Neural cell (in vitro differentiated cells): Measurements from ENCODE around the gene SLC2A8. TPM values are rescaled to one million over a fixed set of nuclear protein-coding genes. Genes with fewer than 3 reads are reported as not detected.

Source experiments
- H2AFZ ChIP-seq: fragments of 200-600, 300-800 bp; sonication (generic), shearing (Covaris generic); 2 replicates; pipeline ENCODE4 v1.6.0; 2014; ENCODE audit warnings: low read depth, mild to moderate bottlenecking, antibody characterized with exemption, low read length, moderate library complexity
- H3F3A ChIP-seq: fragments of 200-600 bp; shearing (Covaris generic); 2 replicates; pipeline ENCODE4 v1.6.1; 2016; ENCODE audit warnings: mild to moderate bottlenecking, moderate library complexity, mixed read lengths, antibody characterized with exemption, low read length; ENCODE audit not compliant: insufficient read depth, poor library complexity, severe bottlenecking
- H3K27ac ChIP-seq: fragments of 200-600, 300-800 bp; sonication (generic), shearing (Covaris generic); 2 replicates; pipeline ENCODE4 v1.5.1; 2014; ENCODE audit warnings: mild to moderate bottlenecking, low read length, moderate library complexity
- H3K27me3 ChIP-seq: fragments of 300-800, 200-600 bp; sonication (generic), shearing (Covaris generic); 2 replicates; pipeline ENCODE4 v1.6.0; 2014; ENCODE audit warnings: mild to moderate bottlenecking, low read depth, low read length, moderate library complexity; ENCODE audit not compliant: insufficient read depth
- H3K36me3 ChIP-seq: fragments of 300-800, 200-600 bp; sonication (generic), shearing (Covaris generic); 2 replicates; pipeline ENCODE4 v1.5.1; 2014; ENCODE audit warnings: mild to moderate bottlenecking, antibody characterized with exemption, low read length, moderate library complexity; ENCODE audit not compliant: insufficient read depth
- H3K4me2 ChIP-seq: fragments of 300-800, 200-600 bp; sonication (generic), shearing (Covaris generic); 2 replicates; pipeline ENCODE4 v1.6.0; 2014; ENCODE audit warnings: mild to moderate bottlenecking, low read length
- H3K4me3 ChIP-seq: fragments of 300-800, 200-600 bp; sonication (generic), shearing (Covaris generic); 2 replicates; pipeline ENCODE4 v1.5.1; 2014; ENCODE audit warnings: mild to moderate bottlenecking, low read length, moderate library complexity
- H3K79me2 ChIP-seq: fragments of 200-600 bp; shearing (Covaris generic); replicated peaks from 2 replicates; pipeline ENCODE4 v1.6.0; 2014; ENCODE audit warnings: mild to moderate bottlenecking, low read length, moderate library complexity; ENCODE audit not compliant: insufficient read depth
- H3K9ac ChIP-seq: fragments of 300-800, 200-600 bp; sonication (generic), shearing (Covaris generic); 2 replicates; pipeline ENCODE4 v1.6.1; 2016; ENCODE audit warnings: mild to moderate bottlenecking, low read length, mixed read lengths
- H3K9me2 ChIP-seq: fragments of 200-600 bp; shearing (Covaris generic); 2 replicates; pipeline ENCODE4 v1.6.1; 2016; ENCODE audit warnings: mild to moderate bottlenecking, low read length, mixed read lengths; ENCODE audit not compliant: insufficient read depth
- H3K9me3 ChIP-seq: fragments of 200-600, 300-800 bp; sonication (generic), shearing (Covaris generic); 2 replicates; pipeline ENCODE4 v1.6.1; 2016; ENCODE audit warnings: mild to moderate bottlenecking, mixed run types, low read length, moderate library complexity, mixed read lengths
- H4K20me1 ChIP-seq: fragments of 200-600 bp; shearing (Covaris generic); 2 replicates; pipeline ENCODE4 v1.6.1; 2016; ENCODE audit warnings: mild to moderate bottlenecking, mixed run types; ENCODE audit not compliant: insufficient read depth
- EP300 ChIP-seq: fragments of 450-650 bp; conservative IDR thresholded peaks from 2 replicates; pipeline ENCODE4 v1.6.1; 2014; ENCODE audit warnings: antibody characterized with exemption, mild to moderate bottlenecking, moderate library complexity; ENCODE audit not compliant: poor library complexity, severe bottlenecking
- EZH2 ChIP-seq: fragments of 200-600, 300-800 bp; shearing (Covaris generic), sonication (generic); IDR thresholded peaks from 2 replicates; pipeline ENCODE4 v1.6.1; 2014; ENCODE audit warnings: antibody characterized with exemption, low read length, borderline replicate concordance, mild to moderate bottlenecking; ENCODE audit not compliant: insufficient read depth, poor library complexity, severe bottlenecking
- MXI1 ChIP-seq: fragments of 450-650 bp; conservative IDR thresholded peaks from 2 replicates; pipeline ENCODE4 v1.6.1; 2014; ENCODE audit warnings: antibody characterized with exemption, mild to moderate bottlenecking; ENCODE audit not compliant: poor library complexity, severe bottlenecking
- POLR2AphosphoS5 ChIP-seq: IDR thresholded peaks from 2 replicates; pipeline ENCODE4 v1.6.1; 2012
- RAD21 ChIP-seq: fragments of 450-650 bp; conservative IDR thresholded peaks from 2 replicates; pipeline ENCODE4 v1.6.1; 2014; ENCODE audit warnings: antibody characterized with exemption, mild to moderate bottlenecking, moderate library complexity
- SMC3 ChIP-seq: fragments of 450-650 bp; conservative IDR thresholded peaks from 2 replicates; pipeline ENCODE4 v1.6.1; 2014; ENCODE audit warnings: antibody characterized with exemption, mild to moderate bottlenecking, moderate library complexity; ENCODE audit not compliant: poor library complexity
- TAF1 ChIP-seq: IDR thresholded peaks from 2 replicates; pipeline ENCODE4 v1.6.1; 2012; ENCODE audit warnings: low read depth
- polyA plus RNA-seq: library from polyadenylated mRNA; depleted of rRNA; stranded (reverse); fragments of >200 nt; gene quantifications from 2 replicates; pipeline ENCODE4 v1.2.3, GENCODE V29; 2014
- TF ChIP-seq, protein P1 (sequence below): IDR thresholded peaks from 2 replicates; pipeline ENCODE4 v1.6.1; 2012; ENCODE audit warnings: borderline replicate concordance
- TF ChIP-seq, protein P2 (sequence below): fragments of 450-650 bp; IDR thresholded peaks from 2 replicates; pipeline ENCODE4 v1.5.1; 2014; ENCODE audit warnings: antibody characterized with exemption, mild to moderate bottlenecking, moderate library complexity; ENCODE audit not compliant: poor library complexity, severe bottlenecking

The SLC2A8 gene
- polyA plus RNA-seq, 1 donor from 2014 or later: 10.2 TPM

DNA sequence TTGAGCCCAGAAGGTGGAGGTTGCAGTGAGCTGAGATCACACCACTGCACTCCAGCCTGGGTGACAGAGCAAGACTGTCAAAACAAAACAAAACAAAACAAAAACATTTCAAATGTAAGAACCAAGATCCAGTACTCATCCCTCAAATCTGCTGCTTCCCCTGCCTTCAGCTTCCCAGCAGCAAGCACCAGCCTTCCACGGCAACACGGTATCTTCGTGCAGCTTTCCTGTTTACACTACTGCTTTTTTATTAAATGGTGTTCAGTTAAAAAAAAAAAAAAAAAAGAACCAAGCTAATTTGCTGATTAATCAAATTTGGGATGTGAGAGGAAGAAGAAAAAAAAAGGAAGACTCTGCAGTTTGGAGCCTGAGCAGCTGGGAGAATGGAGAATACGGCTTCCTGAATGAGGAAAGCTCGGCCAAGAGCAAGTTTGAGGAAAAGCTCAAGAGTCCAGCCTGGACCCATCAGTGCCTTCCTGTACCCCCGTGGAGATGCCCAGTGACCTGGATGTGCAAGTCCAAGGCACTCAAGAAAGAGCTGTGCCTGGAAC, 28.0 kb upstream of the SLC2A8 start:
- Histone ChIP-seq H3K4me2 (no peak overlapping the region), H3F3A (no peaks in the 10 kb centered on the region), H4K20me1 (no peaks in the 10 kb centered on the region), H3K4me3 (no peak overlapping the region), H3K27ac (no peak overlapping the region), H2AFZ (no peak overlapping the region), H3K9ac (no peak overlapping the region), H3K79me2 (no peaks in the 10 kb centered on the region), H3K9me2 (no peaks in the 10 kb centered on the region), H3K27me3 (no peaks in the 10 kb centered on the region), H3K9me3 (no peaks in the 10 kb centered on the region), H3K36me3 (no peaks in the 10 kb centered on the region)
- TF ChIP-seq EZH2 (no peak), SMC3 (no peak), RAD21 (no peak), TAF1 (no peak)
- TF ChIP-seq, protein P1, sequence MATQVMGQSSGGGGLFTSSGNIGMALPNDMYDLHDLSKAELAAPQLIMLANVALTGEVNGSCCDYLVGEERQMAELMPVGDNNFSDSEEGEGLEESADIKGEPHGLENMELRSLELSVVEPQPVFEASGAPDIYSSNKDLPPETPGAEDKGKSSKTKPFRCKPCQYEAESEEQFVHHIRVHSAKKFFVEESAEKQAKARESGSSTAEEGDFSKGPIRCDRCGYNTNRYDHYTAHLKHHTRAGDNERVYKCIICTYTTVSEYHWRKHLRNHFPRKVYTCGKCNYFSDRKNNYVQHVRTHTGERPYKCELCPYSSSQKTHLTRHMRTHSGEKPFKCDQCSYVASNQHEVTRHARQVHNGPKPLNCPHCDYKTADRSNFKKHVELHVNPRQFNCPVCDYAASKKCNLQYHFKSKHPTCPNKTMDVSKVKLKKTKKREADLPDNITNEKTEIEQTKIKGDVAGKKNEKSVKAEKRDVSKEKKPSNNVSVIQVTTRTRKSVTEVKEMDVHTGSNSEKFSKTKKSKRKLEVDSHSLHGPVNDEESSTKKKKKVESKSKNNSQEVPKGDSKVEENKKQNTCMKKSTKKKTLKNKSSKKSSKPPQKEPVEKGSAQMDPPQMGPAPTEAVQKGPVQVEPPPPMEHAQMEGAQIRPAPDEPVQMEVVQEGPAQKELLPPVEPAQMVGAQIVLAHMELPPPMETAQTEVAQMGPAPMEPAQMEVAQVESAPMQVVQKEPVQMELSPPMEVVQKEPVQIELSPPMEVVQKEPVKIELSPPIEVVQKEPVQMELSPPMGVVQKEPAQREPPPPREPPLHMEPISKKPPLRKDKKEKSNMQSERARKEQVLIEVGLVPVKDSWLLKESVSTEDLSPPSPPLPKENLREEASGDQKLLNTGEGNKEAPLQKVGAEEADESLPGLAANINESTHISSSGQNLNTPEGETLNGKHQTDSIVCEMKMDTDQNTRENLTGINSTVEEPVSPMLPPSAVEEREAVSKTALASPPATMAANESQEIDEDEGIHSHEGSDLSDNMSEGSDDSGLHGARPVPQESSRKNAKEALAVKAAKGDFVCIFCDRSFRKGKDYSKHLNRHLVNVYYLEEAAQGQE: no peak

DNA sequence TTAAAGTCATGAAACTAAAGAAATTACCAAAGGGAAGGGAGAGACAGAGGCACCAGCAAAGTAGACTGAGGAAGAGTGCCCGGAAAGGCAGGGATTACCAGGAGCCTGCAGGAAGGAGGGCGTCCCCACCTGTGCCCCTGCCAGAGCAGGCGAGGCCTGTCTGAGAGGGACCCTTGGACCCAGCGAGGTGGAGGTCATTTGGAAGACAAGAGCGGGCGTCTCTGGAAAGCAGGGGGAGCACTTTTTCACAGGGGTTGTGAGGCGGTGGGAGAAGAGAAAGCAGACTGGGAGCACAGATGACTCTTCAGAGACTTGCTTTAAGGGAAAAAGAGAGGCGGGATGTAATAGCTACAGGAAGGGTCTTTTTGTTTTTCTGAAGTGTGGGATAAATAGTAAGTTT, 27.5 kb upstream of the SLC2A8 start:
- H3K9me2 ChIP-seq: no peaks in the 10 kb centered on the region
- H3K27ac ChIP-seq: no peak overlapping the region
- H3K9me3 ChIP-seq: no peaks in the 10 kb centered on the region
- no peaks in the 10 kb centered on the region for H3K36me3 ChIP-seq
- no peak for TF ChIP-seq MXI1
- no peak for TF ChIP-seq SMC3
- no peak for TF ChIP-seq EZH2
- no peak for TF ChIP-seq RAD21
- TF ChIP-seq, protein P2, sequence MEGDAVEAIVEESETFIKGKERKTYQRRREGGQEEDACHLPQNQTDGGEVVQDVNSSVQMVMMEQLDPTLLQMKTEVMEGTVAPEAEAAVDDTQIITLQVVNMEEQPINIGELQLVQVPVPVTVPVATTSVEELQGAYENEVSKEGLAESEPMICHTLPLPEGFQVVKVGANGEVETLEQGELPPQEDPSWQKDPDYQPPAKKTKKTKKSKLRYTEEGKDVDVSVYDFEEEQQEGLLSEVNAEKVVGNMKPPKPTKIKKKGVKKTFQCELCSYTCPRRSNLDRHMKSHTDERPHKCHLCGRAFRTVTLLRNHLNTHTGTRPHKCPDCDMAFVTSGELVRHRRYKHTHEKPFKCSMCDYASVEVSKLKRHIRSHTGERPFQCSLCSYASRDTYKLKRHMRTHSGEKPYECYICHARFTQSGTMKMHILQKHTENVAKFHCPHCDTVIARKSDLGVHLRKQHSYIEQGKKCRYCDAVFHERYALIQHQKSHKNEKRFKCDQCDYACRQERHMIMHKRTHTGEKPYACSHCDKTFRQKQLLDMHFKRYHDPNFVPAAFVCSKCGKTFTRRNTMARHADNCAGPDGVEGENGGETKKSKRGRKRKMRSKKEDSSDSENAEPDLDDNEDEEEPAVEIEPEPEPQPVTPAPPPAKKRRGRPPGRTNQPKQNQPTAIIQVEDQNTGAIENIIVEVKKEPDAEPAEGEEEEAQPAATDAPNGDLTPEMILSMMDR: no peak
- TF ChIP-seq, protein P1: no peak
- no peak for TF ChIP-seq EP300
- TF ChIP-seq TAF1: no peak
- no peak for TF ChIP-seq POLR2AphosphoS5
- H3K9ac ChIP-seq: no peak overlapping the region
- H3K27me3 ChIP-seq: no peaks in the 10 kb centered on the region
- no peaks in the 10 kb centered on the region for H3K79me2 ChIP-seq
- H3K4me2 ChIP-seq: no peak overlapping the region
- no peaks in the 10 kb centered on the region for H3F3A ChIP-seq
- H4K20me1 ChIP-seq: no peaks in the 10 kb centered on the region
- no peak overlapping the region for H2AFZ ChIP-seq
- no peak overlapping the region for H3K4me3 ChIP-seq
